Hematopoietic multipotent progenitor cell (in vitro differentiated cells): ENCODE data around the gene GSTM5. TPM values are rescaled to one million over a fixed set of nuclear protein-coding genes. Genes with fewer than 3 reads are reported as not detected.
"Not testable (repeated sequence)": the region's sequence is repeated elsewhere in the genome, so short reads cannot be mapped to it uniquely, and the experiment has no call there.

Source experiments
- DNase-seq, 3 donors: peaks; one replicate each; pipeline ENCODE4 v3.0.0-alpha.2; 2011 to 2015; ENCODE audit warnings: low read depth in 2 of 3, low spot score in 2 of 3
- total RNA-seq: library from RNA; depleted of rRNA; stranded (reverse); fragments of >200 nt; gene quantifications from one replicate; pipeline ENCODE4 v1.2.3, GENCODE V29; 2012

GSTM5 gene
- total RNA-seq, 1 donor, result 0.27 TPM

DNA sequence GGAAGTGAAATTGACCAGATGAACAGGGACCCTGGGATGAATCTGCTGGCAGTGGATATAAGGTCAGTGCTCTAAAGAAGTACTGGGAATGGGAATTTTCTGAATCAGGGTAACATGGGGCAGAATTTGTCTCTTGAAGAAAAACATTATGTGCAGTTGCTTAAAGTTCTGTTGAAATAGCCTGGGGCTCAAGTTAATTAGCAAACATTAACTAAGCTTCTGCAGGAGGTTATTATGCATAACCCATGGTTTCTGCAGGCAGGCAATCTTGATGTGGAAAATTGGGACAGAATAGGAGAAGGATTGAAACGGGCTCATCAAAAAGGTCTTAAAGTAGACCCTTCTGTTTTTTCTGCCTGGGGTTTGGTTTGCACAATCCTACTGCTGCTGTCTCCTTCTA, 14.0 kb downstream of the GSTM5 start:
- DNase-seq, result no peak

DNA sequence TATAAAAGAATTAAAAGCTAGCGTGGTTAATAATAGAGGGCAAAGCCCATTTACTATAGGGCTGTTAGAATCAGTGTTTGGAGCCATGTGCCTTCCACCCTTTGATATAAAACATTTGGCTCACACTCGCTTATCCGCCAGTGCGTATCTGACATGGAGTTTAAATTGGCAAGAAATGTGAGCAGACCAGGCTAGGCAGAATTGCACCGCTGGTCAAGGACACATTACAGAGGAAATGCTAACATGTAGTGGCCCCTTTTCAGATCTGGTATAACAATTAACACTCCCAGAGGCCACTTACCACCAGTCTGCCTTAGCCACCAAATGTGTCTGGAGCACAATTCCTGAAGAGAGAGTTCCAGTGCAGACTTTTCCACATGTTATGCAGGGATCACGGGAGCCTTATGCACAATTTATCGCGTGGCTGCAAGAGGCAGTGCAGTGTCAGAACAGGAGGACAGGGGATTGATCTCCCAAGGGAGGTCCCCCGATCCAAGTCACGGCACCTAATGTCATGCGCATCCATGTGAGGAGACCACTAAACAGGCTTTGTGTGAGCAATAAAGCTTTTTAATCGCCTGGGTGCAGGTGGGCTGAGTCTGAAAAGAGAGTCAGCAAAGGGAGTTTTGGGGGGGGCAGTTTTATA, 14.8 kb downstream of the GSTM5 start:
- DNase-seq, result no peak

DNA sequence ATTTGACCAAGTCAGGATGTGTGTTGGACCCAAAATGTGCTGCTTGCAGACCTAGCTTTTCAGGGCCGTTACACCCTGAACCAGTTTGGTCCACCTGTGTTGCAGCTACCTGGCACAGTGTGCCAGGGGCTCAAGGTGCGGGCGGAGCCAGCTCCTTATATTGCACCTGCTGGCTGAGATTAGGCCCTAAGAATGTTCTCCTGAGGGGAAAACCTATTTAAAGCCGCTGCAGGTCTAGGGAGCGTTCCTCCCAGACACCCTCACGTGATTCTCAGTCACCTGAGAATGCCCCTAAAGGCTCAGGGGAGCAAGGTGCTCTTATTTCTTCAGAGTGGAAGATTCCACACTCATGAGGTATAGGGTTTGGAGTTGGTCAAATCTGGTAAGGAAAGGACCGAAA, 16.8 kb downstream of the GSTM5 start:
- DNase-seq, result no peak

DNA sequence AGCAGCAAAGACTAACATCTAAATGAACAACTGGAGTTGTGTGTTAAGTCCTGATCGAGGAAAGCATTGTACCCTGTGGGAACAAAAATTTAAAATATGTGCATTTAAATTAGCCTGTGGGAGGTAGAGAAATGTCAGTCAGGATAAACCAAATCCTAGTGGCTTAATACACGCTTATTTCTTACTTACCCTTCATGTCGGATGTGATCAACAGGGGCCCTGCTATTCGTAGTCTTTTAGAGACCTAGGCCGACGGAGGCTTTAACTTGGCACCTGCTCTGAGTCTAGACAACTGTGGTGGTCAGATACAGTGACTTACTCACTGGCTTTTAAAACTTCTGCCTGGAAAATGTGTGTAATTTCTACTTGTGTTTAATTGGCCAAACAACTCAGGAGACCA, 18.6 kb downstream of the GSTM5 start:
- no peak for DNase-seq

DNA sequence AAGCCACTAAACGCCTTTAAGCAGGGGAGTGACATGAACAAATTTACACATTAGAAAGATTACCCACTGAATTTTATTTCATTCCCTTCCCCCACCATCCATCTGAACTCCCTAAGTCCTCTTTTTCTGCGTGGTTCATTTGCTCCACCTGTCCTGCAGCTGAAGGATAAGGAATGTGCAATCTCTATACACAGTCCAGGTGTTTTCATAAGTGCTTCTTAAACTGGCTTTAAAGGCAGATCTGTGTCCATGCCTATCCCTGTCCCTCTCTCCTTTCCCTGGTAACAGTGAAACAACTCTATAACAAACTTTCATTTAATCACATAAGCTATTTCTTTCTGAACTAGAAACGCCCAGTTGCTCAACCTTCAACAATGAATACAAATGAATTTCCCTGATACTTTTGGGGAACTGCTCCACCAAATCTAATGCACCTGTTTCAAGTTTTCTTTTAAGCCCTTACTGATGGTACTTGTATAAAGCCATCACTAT, 20.4 kb downstream of the GSTM5 start:
- no peak for DNase-seq

DNA sequence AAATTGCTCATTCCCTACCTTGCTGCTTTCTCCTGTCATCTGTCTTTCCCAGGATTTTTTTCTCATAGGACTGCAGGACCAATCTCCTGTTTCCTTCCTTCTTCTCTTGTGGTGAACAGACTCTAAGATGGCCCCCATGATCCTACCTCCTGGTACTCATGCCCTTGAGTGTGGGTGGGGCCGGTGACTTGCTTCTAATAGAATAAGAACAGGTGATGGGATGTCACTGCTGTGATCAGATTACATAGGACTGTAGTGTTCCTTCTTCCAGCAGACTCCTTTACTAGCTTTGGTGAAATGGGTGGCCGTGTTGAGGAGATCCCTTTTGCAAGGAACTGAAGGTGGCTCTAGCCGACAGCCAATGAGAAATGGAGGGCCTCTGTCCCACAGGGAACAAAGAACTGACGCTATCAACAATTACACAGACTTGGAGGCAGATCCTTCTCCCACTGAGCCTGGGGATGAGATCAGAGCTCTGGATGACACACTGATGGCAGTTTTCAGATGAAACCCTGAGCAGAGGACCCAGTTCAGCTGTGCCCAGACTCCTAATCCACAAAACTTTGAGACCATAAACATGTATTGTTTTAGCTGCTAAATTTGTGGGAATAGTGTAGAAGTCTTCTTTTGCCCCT, 21.3 kb downstream of the GSTM5 start:
- DNase-seq, result no peak

DNA sequence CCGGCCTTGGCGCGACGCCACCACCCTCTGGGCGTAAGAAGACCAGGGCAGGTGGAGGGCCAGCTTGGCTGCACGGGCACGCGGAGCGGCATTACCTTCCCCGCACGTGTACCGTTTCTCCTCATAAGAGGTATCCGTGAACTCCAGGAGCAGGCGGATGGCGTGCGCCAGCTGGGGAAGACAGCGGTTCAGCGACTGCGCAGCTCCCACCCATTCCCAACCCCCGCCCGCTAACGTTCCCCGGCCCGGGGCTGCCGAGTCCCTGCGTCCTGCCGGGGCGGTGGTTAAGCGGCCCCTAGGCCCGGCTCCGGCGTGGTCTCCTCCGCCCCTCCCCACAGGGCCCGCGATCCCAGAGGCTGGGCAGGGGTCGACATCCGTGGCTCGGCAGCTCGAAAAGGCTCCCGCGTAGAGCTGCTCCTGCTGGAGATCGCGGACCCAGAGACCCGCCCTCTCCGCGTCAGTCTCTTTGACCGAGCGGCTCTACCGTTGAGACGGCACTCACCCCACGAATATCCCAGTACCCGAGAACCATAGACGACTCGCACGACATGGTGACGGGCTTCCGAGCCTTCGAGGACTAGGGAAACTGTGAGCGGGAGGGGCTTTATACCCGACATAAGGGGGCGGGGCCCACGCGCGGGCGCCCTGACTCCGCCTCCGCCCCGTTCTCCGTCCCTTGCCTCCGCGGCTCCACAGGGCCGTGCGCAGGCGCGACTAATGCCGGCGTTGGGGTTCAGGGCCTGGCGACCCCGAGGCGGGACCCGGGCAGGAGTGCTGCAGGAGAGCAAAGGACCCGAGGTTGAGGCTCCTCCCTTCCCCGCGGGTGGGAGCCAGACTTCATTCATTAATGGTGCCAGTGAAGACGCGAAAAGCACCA, 27.9 kb downstream of the GSTM5 start:
- DNase-seq, result peak; percentile 75 to 80 (median 75)

DNA sequence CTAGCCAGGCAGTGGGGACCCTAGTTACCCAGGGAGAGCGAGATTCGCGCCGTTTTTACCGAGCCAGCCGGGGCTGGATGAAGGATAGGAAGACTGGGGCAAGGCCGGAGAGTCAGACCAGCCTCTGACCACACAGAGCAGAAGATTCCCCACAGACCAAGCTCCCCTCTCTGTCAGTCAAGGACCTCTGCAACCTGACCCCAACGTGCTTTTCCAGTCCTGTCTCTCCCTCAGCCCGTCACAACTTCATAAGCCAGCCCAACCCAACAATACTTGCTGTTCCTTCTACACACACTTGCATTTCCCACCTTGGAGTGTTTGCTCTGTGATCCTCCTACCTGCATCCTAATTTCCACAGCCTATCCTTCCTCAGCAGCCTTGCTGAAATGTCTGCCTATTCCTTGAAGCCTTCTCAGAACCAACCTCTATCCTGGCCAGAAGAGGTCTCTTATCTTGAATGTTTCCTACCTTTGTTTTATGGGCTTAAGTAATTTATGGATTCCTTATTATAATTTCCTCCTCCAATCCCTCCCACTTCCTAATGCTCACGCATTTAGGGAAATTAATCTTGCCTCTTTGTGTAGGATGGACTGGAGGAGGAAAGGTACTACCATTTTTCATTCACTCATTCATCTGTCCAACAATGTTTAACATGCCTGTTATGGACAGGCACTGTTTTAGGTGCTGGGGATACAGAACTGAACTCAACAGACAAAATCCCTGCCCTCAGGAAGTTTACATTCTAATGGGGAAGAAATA, 28.7 kb downstream of the GSTM5 start, which contains the start of gene GSTM3:
TSS of gene GSTM3 (minus strand) at position 424 of the 759 bp plus-strand sequence. CDS start 751 bp downstream, outside the sequence.
- no peak for DNase-seq

DNA sequence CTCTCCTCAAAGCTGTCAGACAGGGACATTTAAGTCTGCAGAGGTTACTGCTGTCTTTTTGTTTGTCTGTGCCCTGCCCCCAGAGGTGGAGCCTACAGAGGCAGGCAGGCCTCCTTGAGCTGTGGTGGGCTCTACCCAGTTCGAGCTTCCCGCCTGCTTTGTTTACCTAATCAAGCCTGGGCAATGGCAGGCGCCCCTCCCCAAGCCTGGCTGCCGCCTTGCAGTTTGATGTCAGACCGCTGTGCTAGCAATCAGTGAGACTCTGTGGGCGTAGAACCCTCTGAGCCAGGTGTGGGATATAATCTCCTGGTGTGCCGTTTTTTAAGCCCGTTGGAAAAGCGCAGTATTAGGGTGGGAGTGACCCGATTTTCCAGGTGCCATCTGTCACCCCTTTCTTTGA, 36.3 kb downstream of the GSTM5 start:
- not testable (repeated sequence) for DNase-seq

DNA sequence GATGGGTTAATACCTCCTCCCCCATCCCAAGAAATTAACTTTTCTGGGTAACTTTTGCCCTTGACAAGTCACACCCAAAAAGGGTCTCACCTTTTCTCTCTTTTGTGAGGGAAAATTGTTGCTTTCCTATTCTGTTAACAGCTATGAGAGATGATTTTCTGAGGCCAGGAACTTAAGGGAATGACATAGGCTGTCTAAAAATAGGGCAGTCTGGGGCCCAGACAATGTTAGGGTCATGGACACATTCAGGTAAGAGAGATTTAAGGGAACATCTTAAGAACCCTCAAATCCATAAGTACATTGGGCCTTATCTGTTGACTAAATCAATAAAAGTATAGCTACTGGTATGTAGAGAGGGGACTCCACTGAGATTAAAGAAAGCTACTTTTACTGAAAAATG, 37.2 kb downstream of the GSTM5 start:
- DNase-seq, result no peak

DNA sequence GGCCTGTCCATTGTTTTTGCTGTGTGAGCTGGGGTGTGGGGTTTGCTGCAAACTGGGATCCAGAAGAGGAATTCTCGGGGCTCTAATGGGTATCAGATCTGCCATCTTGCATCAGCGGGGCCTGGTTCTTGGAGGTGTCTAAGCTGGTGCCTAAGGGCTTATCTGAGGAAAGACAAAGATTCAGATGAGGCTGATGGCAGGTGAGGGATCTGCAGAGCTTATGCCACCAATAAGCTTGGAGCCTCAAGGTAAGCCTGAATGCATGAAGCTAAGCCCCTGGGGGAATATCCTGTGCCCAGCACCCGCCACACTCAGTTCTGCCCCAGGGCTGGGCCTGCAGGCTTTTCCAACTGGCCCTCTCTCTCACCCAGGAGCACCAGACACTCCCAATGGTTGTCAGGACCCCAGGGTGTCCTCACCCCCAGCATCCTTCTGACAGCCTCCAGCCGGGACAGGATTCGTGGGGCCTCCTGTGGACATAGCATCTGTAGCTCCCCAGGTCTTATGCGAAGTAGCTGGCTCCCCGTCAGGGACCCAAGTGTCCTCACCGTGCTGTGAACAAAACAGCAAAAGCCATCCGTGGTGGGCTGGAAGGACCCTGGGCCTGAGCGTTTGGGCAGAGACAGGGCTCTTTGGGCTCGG, 38.3 kb downstream of the GSTM5 start:
- no peak for DNase-seq

DNA sequence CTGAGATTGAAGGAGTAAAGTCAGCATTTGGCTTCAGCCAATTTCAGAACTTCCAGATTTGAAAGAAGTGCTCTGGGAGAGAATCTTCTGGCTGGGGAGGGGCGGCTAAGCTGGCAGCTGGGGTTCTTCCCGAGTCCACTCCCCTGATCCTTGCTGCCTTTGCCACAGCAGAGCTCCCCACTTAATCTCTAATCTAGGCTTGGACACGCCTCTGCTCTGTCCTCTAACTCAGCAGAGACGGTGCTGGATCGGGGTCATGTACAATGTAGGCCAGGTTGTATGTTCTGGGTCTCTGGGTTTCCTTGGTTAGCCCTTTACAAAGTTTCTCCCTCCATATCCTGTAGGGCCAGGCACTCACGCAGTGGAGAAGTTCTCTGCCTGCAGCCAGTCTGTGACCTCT, 38.9 kb downstream of the GSTM5 start:
- DNase-seq, result no peak

DNA sequence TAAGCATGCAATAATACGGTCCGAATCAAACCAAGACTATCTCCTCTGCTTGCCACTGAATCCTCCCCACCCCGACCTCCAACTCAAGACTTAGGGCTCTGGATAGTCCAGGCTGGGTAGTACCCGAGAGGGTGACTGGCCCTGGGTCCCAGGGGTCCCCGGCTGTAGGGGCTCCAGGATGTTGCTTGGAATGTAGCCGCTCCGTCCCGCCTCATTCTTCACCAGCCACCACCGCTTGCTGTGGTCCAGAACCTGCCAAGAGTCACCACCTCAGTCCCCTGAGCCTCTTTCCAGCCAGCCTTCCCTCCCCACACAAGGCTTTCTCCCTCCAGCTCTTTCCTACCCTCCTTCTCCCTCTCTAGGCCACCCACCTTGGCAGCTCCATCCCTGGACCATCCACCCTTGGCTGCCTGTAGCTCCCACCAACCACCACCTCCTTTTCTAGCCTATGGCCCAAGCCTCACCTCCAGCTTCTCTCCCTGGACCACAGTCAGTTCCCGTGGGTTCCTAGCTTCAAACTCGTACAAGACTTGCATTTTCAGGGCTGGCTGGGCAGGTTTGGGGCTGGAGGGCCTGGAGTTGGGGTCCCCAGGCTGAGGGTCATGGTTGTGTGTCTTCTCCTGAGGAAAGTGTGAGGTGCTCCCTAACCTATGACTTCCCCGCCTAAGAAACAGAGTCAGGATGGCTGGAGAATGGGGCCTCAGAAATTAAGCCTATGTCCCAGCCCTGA, 39.6 kb downstream of the GSTM5 start:
- no peak for DNase-seq

DNA sequence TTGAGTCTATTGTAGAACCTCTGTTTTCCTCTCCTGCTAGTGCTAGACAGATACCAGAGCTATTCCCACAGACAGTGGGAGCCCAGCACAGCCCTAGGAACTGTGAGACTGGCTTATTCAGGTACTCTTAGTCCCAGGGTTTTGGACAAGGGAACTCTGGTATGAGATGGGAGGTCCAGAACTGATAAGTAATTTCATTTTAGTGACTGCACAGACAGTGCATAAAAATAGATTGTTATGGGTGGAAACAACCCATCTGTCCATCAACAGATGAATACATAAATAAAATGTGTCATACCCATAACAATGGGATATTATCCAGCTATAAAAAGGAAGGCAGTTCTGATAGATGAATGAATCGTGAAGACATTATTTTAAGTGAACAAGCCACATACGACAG, 42.7 kb downstream of the GSTM5 start:
- DNase-seq, result no peak

DNA sequence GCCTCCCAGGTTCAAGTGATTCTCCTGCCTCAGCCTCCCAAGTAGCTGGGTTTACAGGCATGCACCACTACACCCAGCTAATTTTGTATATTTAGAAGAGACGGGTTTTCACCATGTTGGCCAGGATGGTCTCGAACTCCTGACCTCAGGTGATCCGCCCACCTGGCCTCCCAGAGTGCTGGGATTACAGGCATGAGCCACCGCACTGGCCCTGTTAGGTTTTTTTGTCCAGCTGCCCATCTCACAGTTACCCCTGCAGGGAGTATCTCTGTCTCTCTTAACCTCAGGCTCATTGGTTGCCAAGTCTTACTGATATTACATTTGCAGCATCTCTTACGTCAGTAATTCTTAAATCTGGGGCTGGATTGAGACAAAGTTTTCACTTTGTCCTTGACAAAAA, 44.3 kb downstream of the GSTM5 start:
- DNase-seq, result not testable (repeated sequence)

DNA sequence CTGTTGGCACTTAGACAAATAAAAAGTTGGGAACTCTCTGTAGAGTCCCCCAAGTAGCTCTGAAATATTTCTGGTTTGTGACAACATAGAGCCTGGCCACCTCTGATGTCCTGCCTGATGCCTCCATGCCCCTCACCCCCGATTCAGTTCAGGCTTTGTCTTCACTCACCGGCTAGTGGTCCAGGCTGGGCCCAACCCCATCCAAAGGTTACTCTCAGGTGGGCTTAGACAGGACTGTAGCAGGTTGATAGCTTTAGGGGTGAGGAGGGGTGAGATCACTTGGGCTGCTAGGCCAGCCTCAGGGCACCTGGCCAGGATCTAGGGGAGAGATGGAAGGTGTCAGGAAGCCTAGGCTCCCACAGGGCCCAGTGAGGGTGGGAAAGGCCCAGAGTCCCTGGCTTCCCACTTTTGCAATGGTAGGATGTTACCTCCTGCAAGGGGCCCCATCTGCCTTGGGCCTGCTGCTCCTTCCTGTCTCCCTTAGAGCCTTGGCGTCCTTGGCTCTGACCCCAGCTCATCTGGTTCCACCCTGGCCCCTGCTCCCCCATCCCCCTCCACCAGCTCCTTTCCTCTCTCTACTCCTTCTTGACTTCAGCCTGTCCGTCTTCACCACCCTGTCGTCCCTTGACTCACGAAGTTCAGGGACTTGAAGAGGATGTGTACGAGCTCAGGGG, 44.9 kb downstream of the GSTM5 start:
- no peak for DNase-seq

DNA sequence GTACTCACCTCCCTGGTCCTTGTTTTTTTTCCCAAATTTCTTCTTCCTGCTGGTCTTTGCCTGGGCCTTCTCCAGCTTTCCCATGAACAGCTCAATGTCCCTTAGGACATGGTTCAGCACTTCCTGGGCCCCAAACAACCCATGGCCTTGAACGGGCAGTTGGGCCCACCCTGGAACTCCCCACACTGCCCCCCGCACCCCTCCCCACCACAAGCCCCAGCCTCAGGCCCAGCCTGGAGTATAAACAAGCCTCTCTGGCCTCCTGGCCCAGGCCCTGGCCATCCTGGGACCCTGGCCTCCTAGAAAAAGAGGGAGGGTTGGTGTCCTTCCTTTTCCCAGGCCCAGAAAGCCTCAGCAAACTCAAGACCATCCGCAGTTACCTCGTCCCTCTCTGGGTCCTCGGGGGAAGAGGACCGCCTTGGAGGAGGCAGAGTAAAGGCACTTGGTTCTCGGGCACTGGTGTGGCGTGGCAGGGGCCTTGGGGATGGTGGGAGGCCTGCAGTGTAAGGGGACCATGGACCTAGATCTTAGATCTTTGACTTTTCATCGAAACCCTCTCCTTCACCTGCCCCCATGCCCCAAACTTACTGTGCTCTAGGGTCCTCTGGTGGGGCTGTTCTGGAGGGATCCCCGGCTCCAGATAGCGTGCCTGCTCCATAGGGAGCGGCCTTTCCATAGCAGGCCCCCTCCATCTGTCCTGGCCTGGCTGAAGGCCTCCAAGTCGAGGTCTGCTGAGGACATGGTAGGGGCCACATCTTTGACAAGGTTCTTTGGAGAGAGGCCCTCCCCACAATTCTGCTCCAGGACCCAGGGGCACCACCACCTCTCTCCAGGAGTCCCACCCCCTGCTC, 46.1 kb downstream of the GSTM5 start:
- DNase-seq, result no peak
